Measurements from ENCODE around the gene FER.

- TF ChIP-seq MTA2 (IDR thresholded peaks at IDR 0.05; ENCODE audit: low read depth) (no peak), RAD21 (IDR thresholded peaks at IDR 0.05; ENCODE audit: insufficient read depth, low read depth, low read length) (no peak), JUND (IDR thresholded peaks at IDR 0.05; ENCODE audit: low read depth, low read length) (no peak), SMC3 (IDR thresholded peaks at IDR 0.05; ENCODE audit: borderline replicate concordance, low read length) (no peak), CTCF (IDR thresholded peaks at IDR 0.05 in 2 of 3, conservative IDR thresholded peaks at IDR 0.05 in 1 of 3; ENCODE audit: control insufficient read depth in 2 of 3, extremely low read depth in 1 of 3, insufficient read depth in 1 of 3, low read depth in 3 of 3, low read length in 3 of 3) (no peak), ATF2 (IDR thresholded peaks at IDR 0.05; ENCODE audit: low read length) (no peak), BACH1 (IDR thresholded peaks at IDR 0.05; ENCODE audit: borderline replicate concordance) (no peak), TAF1 (IDR thresholded peaks at IDR 0.05; ENCODE audit: borderline replicate concordance, low read depth, low read length) (no peak), POU2F2 (IDR thresholded peaks at IDR 0.05; ENCODE audit: borderline replicate concordance, low read depth, low read length) (no peak), POLR2A (IDR thresholded peaks at IDR 0.05; ENCODE audit: low read depth, low read length) (no peak), KLF5 (IDR thresholded peaks at IDR 0.05; ENCODE audit: partially characterized antibody) (no peak), POLR2AphosphoS5 (IDR thresholded peaks at IDR 0.05; ENCODE audit: low read length) (no peak)
- TF ChIP-seq, protein P1, sequence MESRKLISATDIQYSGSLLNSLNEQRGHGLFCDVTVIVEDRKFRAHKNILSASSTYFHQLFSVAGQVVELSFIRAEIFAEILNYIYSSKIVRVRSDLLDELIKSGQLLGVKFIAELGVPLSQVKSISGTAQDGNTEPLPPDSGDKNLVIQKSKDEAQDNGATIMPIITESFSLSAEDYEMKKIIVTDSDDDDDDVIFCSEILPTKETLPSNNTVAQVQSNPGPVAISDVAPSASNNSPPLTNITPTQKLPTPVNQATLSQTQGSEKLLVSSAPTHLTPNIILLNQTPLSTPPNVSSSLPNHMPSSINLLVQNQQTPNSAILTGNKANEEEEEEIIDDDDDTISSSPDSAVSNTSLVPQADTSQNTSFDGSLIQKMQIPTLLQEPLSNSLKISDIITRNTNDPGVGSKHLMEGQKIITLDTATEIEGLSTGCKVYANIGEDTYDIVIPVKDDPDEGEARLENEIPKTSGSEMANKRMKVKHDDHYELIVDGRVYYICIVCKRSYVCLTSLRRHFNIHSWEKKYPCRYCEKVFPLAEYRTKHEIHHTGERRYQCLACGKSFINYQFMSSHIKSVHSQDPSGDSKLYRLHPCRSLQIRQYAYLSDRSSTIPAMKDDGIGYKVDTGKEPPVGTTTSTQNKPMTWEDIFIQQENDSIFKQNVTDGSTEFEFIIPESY (IDR thresholded peaks at IDR 0.05): no peak
These were observed 287.7 kb downstream of the FER start for GRCh38 chr5:109035436-109035835.
